Uterus (tissue), 2 donors: ENCODE data around the gene MAPK11.

Experiments used
- CTCF ChIP-seq, 4 experiments: fragments of 200-600 bp in 2 of 4; fragments of 450-650 bp in 2 of 4; sonication (generic) in 2 of 4; IDR thresholded peaks; one replicate each; pipeline ENCODE4 v1.5.1; 2016 to 2019; ENCODE audit warnings: antibody characterized with exemption in 4 of 4, mild to moderate bottlenecking in 2 of 4, moderate library complexity in 1 of 4
- POLR2A ChIP-seq, 2 donors: fragments of 450-650 bp; IDR thresholded peaks; one replicate each; pipeline ENCODE4 v1.6.1; 2016; ENCODE audit warnings: antibody characterized with exemption in 2 of 2, mild to moderate bottlenecking in 1 of 2, moderate library complexity in 1 of 2

DNA sequence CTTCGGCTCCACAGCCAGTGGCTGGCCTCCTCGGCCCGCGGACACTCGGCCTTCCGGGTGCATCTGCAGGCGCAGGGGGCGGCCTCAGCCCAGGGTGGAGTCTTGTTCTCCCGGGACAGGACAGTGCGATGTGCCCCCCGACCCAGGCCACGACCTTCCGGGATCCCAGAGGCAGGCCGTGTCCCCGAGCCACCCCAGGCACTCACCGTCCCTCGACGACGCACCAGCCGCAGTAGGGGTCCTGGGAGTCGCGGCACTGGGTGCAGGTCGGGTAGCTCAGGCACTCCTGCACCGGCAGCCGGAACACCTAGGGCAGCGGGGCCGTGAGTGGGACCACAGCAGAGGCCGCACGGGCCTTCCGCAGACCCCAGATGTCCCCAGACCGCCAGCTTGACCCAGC, 17.6 kb upstream of the MAPK11 start:
- TF ChIP-seq CTCF (IDR thresholded peaks at IDR 0.05) (no peak), POLR2A (IDR thresholded peaks at IDR 0.05) (no peak)
